Lower lobe of right lung (tissue), 2 donors: ENCODE measurements around the gene PALLD. TPM values are rescaled to one million over a fixed set of nuclear protein-coding genes. Genes with fewer than 3 reads are reported as not detected.

ENCODE experiments used
- ATAC-seq, 2 donors: fragments of 200-7000 bp; cut with Tn5 transposase; one replicate each; pipeline ENCODE4 v1.9.1; 2020 to 2022; ENCODE audit warnings: mild to moderate bottlenecking in 2 of 2, moderate library complexity in 2 of 2
- DNase-seq: peaks from one replicate; pipeline ENCODE4 v3.0.0-alpha.2; 2020
- H3K27ac ChIP-seq: fragments of 200-600 bp; one replicate; pipeline ENCODE4 v1.8.0; 2022
- H3K27me3 ChIP-seq: fragments of 200-600 bp; one replicate; pipeline ENCODE4 v1.8.0; 2022; ENCODE audit warnings: low read depth
- H3K36me3 ChIP-seq: fragments of 200-600 bp; one replicate; pipeline ENCODE4 v1.8.0; 2022; ENCODE audit warnings: mild to moderate bottlenecking
- H3K4me1 ChIP-seq: fragments of 200-600 bp; one replicate; pipeline ENCODE4 v1.8.0; 2022
- H3K4me3 ChIP-seq: fragments of 200-600 bp; one replicate; pipeline ENCODE4 v1.8.0; 2022; ENCODE audit warnings: mild to moderate bottlenecking
- H3K9me3 ChIP-seq: fragments of 200-600 bp; one replicate; pipeline ENCODE4 v1.8.0; 2022
- intact Hi-C: fragments of 100-400 bp; cut with DNase I; formaldehyde crosslinking; loops from one replicate; pipeline ENCODE4 v1.11.0; 2022
- total RNA-seq: library from RNA; stranded (reverse); fragmentation: NEBNext Ultra II Directional; extraction: Animal tissue kit (Norgen Biotek cat#: 25700); gene quantifications from one replicate; pipeline ENCODE4 v1.2.1, GENCODE V29; 2021
- TF ChIP-seq, protein P1 (sequence below): fragments of 200-600 bp; IDR thresholded peaks from one replicate; pipeline ENCODE4 v1.8.0; 2022; ENCODE audit warnings: antibody characterized with exemption, mild to moderate bottlenecking
- donor health status: DM: no; HTN: yes; CAD: no; lungs with severe emphysema.

The PALLD gene
- total RNA-seq, 1 donor from 2014 or later: 91.9 TPM

DNA sequence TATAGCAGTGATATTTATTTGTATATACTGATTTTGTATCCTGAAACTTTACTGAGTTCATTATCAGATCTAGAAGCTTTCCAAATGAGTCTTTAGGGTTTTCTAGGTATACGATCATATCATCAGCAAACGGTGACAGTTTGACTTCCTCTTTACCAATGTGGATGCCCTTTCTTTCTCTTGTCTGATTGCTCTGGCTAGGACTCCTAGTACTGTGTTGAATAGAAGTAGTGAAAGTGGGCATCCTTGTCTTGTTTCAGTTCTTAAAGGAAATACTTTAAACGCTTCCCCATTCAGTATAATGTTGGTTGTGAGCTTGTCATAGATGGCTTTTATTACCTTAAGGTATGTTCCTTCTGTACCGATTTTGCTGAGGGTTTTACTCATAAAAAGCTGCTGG is 475.7 kb downstream of the PALLD start:
- no peak overlapping the region for H3K27ac ChIP-seq
- no peak for DNase-seq
- TF ChIP-seq, protein P1, sequence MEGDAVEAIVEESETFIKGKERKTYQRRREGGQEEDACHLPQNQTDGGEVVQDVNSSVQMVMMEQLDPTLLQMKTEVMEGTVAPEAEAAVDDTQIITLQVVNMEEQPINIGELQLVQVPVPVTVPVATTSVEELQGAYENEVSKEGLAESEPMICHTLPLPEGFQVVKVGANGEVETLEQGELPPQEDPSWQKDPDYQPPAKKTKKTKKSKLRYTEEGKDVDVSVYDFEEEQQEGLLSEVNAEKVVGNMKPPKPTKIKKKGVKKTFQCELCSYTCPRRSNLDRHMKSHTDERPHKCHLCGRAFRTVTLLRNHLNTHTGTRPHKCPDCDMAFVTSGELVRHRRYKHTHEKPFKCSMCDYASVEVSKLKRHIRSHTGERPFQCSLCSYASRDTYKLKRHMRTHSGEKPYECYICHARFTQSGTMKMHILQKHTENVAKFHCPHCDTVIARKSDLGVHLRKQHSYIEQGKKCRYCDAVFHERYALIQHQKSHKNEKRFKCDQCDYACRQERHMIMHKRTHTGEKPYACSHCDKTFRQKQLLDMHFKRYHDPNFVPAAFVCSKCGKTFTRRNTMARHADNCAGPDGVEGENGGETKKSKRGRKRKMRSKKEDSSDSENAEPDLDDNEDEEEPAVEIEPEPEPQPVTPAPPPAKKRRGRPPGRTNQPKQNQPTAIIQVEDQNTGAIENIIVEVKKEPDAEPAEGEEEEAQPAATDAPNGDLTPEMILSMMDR: no peak
- intact Hi-C loops: no loop called here
- H3K36me3 ChIP-seq: peaks cover 15% of the 10 kb centered on the region
- peaks cover 24% of the 10 kb centered on the region for H3K9me3 ChIP-seq
- H3K4me1 ChIP-seq: no peaks in the 10 kb centered on the region
- no peak overlapping the region for H3K4me3 ChIP-seq
- H3K27me3 ChIP-seq: no peaks in the 10 kb centered on the region
- no peak for ATAC-seq

Other genes starting within 250 kb of the PALLD start
- gene DDX60, start 178.3 kb upstream of the PALLD start, total RNA-seq: 34.6 TPM
- 58.9 TPM for gene DDX60L, start 16.6 kb upstream of the PALLD start, total RNA-seq